Body of pancreas (tissue), 4 donors: ENCODE results near the gene TNIP2.

ENCODE experiments used
- CTCF ChIP-seq, 7 experiments: fragments of 450-650 bp in 4 of 7; fragments of 200-600 bp in 3 of 7; sonication (generic) in 3 of 7; IDR thresholded peaks; one replicate each; pipeline ENCODE4 v1.5.1; 2016 to 2019; ENCODE audit warnings: antibody characterized with exemption in 7 of 7
- POLR2A ChIP-seq, 3 donors: fragments of 450-650 bp; IDR thresholded peaks; one replicate each; pipeline ENCODE4 v1.6.1; 2016; ENCODE audit warnings: antibody characterized with exemption in 3 of 3, mild to moderate bottlenecking in 2 of 3

GRCh38 chr4:2794486-2795299, 38.6 kb upstream of the TNIP2 start:
- TF ChIP-seq CTCF (IDR thresholded peaks at IDR 0.05) (no peak), POLR2A (IDR thresholded peaks at IDR 0.05) (peak in 1 of 3 donors; percentile 38)
